HepG2 (cell line): ENCODE data around the gene CHMP1A. TPM values are rescaled to one million over a fixed set of nuclear protein-coding genes. Genes with fewer than 3 reads are reported as not detected.
A peak's percentile ranks its signal among the peaks of the same experiment; 100 is the strongest.

ENCODE experiments used
- EZH2 ChIP-seq: conservative IDR thresholded peaks from 2 replicates; pipeline ENCODE4 v1.6.1; 2012; ENCODE audit warnings: mild to moderate bottlenecking, low read depth, low read length, moderate library complexity
- FOXC1 ChIP-seq: sonication (generic); formaldehyde crosslinking; IDR thresholded peaks from 2 replicates; pipeline ENCODE4 v1.8.0; 2022; ENCODE audit warnings: mild to moderate bottlenecking, missing genetic modification reagents, borderline replicate concordance
- FOXJ3 ChIP-seq: sonication (generic); formaldehyde crosslinking; IDR thresholded peaks from 2 replicates; pipeline ENCODE4 v1.4.0; 2020; ENCODE audit warnings: missing genetic modification reagents, mild to moderate bottlenecking, borderline replicate concordance
- MIER2 ChIP-seq: IDR thresholded peaks from 2 replicates; pipeline ENCODE4 v1.6.1; 2016; ENCODE audit warnings: missing biosample characterization, missing genetic modification reagents
- MXI1 ChIP-seq: IDR thresholded peaks from 3 replicates; pipeline ENCODE4 v1.6.1; 2012; ENCODE audit warnings: low read depth, low read length, inconsistent platforms, borderline replicate concordance
- MYPOP ChIP-seq: sonication (generic); formaldehyde crosslinking; IDR thresholded peaks from 2 replicates; pipeline ENCODE4 v1.8.1; 2023; ENCODE audit warnings: mild to moderate bottlenecking, moderate library complexity, missing genetic modification reagents
- POLR2AphosphoS2 ChIP-seq: IDR thresholded peaks from 2 replicates; pipeline ENCODE4 v1.6.1; 2011; ENCODE audit warnings: low read depth, low read length, improper control_type of control experiment
- SMAD3 ChIP-seq: sonication (generic); formaldehyde crosslinking; IDR thresholded peaks from 2 replicates; pipeline ENCODE4 v1.4.0; 2020; ENCODE audit warnings: missing genetic modification reagents
- XRCC5 ChIP-seq: fragments of 200-400 bp; formaldehyde crosslinking; optimal IDR thresholded peaks from 2 replicates; pipeline ENCODE3; 2017; ENCODE audit warnings: mild to moderate bottlenecking, low read length
- ZNF260 ChIP-seq: sonication (generic); formaldehyde crosslinking; IDR thresholded peaks from 2 replicates; pipeline ENCODE4 v1.4.0; 2020; ENCODE audit warnings: missing genetic modification reagents, low read depth, mild to moderate bottlenecking, borderline replicate concordance
- ZNF274 ChIP-seq: sonication (generic); formaldehyde crosslinking; IDR thresholded peaks from 2 replicates; pipeline ENCODE4 v1.5.1; 2020; ENCODE audit warnings: mild to moderate bottlenecking, missing genetic modification reagents
- ZNF280B ChIP-seq: sonication (generic); formaldehyde crosslinking; IDR thresholded peaks from 2 replicates; pipeline ENCODE4 v1.5.0; 2020; ENCODE audit warnings: missing genetic modification reagents, mild to moderate bottlenecking, borderline replicate concordance
- ZNF446 ChIP-seq: sonication (generic); formaldehyde crosslinking; IDR thresholded peaks from 2 replicates; pipeline ENCODE4 v1.5.0; 2020; ENCODE audit warnings: mild to moderate bottlenecking, missing genetic modification reagents
- ZNF460 ChIP-seq: sonication (generic); formaldehyde crosslinking; IDR thresholded peaks from 2 replicates; pipeline ENCODE4 v1.5.1; 2020; ENCODE audit warnings: missing genetic modification reagents, mild to moderate bottlenecking, borderline replicate concordance
- ZNF660 ChIP-seq: sonication (generic); formaldehyde crosslinking; IDR thresholded peaks from 2 replicates; pipeline ENCODE4 v1.5.1; 2020; ENCODE audit warnings: mild to moderate bottlenecking, low read depth, missing genetic modification reagents, borderline replicate concordance
- ZNF678 ChIP-seq: sonication (generic); formaldehyde crosslinking; IDR thresholded peaks from 2 replicates; pipeline ENCODE4 v1.4.0; 2020; ENCODE audit warnings: mild to moderate bottlenecking, missing genetic modification reagents
- ZNF704 ChIP-seq: sonication (generic); formaldehyde crosslinking; IDR thresholded peaks from 2 replicates; pipeline ENCODE4 v1.8.1; 2023; ENCODE audit warnings: mild to moderate bottlenecking, inconsistent platforms, moderate library complexity, missing genetic modification reagents, borderline replicate concordance
- ZNF768 ChIP-seq: sonication (generic); formaldehyde crosslinking; IDR thresholded peaks from 2 replicates; pipeline ENCODE4 v1.4.0; 2020; ENCODE audit warnings: missing genetic modification reagents
- ZSCAN12 ChIP-seq: sonication (generic); formaldehyde crosslinking; IDR thresholded peaks from 2 replicates; pipeline ENCODE4 v1.9.0; 2021; ENCODE audit warnings: mild to moderate bottlenecking, missing genetic modification reagents
- polyA plus RNA-seq, 8 experiments: library from polyadenylated mRNA; depleted of rRNA in 3 of 8; stranded (reverse) in 7 of 8; unstranded in 1 of 8; fragments of >200 nt; fragmentation: Illumina TruSeq in 4 of 8; extraction: Trizol in 4 of 8; gene quantifications; 2 replicates each; pipeline versions ENCODE4 v1.2.1 to v1.2.3, GENCODE V29; 2011 to 2016; ENCODE audit warnings: low read depth in 4 of 8, missing spikeins in 1 of 8, mixed read lengths in 1 of 8; ENCODE audit not compliant: insufficient read depth in 1 of 8
- total RNA-seq, 5 experiments: library from RNA; depleted of rRNA; stranded (reverse); fragments of >200 nt; fragmentation: Illumina TruSeq; extraction: Trizol; gene quantifications; 2 replicates each; pipeline ENCODE4 v1.2.3, GENCODE V29; 2016; ENCODE audit warnings: low read depth in 1 of 5
- TF ChIP-seq, protein P1 (sequence below): sonication (generic); formaldehyde crosslinking; IDR thresholded peaks from 2 replicates; pipeline ENCODE4 v1.4.0; 2020; ENCODE audit warnings: missing genetic modification reagents
- TF ChIP-seq, protein P2 (sequence below): sonication (generic); formaldehyde crosslinking; IDR thresholded peaks from 2 replicates; pipeline ENCODE4 v1.5.0; 2020; ENCODE audit warnings: missing genetic modification reagents
- TF ChIP-seq, protein P3 (sequence below): sonication (generic); formaldehyde crosslinking; IDR thresholded peaks from 2 replicates; pipeline ENCODE4 v1.5.0; 2020; ENCODE audit warnings: missing genetic modification reagents

The CHMP1A gene
- total and polyA plus RNA-seq, 2 of the 13 experiments (the other 11 are each of a cell fraction or from before 2014, with no cell fraction given): 69.4 to 73.3 TPM

DNA sequence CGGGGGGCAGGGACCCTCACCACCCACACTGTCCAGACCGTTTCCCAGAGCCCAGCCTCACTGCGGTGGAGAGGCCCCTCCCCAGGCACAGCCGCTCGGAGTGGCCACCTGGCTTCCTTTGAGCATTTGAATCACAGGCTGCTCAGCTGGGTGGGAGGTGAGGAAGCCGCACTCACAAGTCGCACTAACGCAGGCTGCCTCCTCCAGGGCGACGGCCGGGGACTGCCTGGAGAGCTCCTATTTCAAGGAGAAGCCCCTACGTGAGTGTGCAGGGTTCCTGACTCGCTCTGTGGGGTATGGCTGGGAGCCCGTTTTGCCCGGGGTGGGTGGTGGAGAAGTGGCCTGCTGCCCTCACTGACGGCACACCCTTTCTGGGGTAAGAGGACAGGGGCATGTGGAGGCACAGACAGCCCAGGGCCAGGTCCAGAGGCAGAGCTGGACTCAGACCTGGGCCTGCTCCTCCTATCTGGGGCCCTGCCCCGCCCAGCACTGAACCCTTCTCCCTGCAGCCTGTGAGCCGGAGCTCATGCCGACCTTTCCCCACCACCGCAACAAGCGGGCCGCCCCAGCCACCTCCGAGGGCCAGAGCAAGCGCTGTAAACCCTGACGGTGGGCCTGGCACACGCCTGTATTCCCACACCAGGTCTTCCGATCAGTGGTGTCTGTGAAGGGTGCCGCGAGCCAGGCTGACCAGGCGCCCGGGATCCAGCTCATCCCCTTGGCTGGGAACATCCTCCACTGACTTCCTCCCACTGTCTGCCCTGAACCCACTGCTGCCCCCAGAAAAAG, 37.8 kb upstream of the CHMP1A start (continued):
- TF ChIP-seq, protein P1, sequence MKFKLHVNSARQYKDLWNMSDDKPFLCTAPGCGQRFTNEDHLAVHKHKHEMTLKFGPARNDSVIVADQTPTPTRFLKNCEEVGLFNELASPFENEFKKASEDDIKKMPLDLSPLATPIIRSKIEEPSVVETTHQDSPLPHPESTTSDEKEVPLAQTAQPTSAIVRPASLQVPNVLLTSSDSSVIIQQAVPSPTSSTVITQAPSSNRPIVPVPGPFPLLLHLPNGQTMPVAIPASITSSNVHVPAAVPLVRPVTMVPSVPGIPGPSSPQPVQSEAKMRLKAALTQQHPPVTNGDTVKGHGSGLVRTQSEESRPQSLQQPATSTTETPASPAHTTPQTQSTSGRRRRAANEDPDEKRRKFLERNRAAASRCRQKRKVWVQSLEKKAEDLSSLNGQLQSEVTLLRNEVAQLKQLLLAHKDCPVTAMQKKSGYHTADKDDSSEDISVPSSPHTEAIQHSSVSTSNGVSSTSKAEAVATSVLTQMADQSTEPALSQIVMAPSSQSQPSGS (CRISPR knock-in tag): no peak
- TF ChIP-seq FOXJ3 (CRISPR knock-in tag) (no peak), ZNF260 (CRISPR knock-in tag) (no peak), MIER2 (CRISPR knock-in tag) (no peak), POLR2AphosphoS2 (no peak), EZH2 (no peak), MXI1 (no peak), ZSCAN12 (CRISPR knock-in tag) (no peak), MYPOP (CRISPR knock-in tag) (no peak; the same call in 1 of the 2 replicates), ZNF446 (CRISPR knock-in tag) (no peak; the same call in 1 of the 2 replicates), ZNF280B (CRISPR knock-in tag) (peak; percentile 78; the same call in 1 of the 2 replicates), ZNF678 (CRISPR knock-in tag) (no peak), XRCC5 (peak; percentile 33), ZNF274 (CRISPR knock-in tag) (peak; percentile 61; the same call in 1 of the 2 replicates), ZNF460 (CRISPR knock-in tag) (no peak), ZNF768 (CRISPR knock-in tag) (no peak; the same call in 1 of the 2 replicates), ZNF704 (CRISPR knock-in tag) (peak; percentile 78; the same call in 1 of the 2 replicates), SMAD3 (no peak), ZNF660 (CRISPR knock-in tag) (no peak), FOXC1 (CRISPR knock-in tag) (peak; percentile 77; the same call in 1 of the 2 replicates)
- TF ChIP-seq, protein P2, sequence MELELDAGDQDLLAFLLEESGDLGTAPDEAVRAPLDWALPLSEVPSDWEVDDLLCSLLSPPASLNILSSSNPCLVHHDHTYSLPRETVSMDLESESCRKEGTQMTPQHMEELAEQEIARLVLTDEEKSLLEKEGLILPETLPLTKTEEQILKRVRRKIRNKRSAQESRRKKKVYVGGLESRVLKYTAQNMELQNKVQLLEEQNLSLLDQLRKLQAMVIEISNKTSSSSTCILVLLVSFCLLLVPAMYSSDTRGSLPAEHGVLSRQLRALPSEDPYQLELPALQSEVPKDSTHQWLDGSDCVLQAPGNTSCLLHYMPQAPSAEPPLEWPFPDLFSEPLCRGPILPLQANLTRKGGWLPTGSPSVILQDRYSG (CRISPR knock-in tag): no peak
- TF ChIP-seq, protein P3, sequence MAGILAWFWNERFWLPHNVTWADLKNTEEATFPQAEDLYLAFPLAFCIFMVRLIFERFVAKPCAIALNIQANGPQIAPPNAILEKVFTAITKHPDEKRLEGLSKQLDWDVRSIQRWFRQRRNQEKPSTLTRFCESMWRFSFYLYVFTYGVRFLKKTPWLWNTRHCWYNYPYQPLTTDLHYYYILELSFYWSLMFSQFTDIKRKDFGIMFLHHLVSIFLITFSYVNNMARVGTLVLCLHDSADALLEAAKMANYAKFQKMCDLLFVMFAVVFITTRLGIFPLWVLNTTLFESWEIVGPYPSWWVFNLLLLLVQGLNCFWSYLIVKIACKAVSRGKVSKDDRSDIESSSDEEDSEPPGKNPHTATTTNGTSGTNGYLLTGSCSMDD (CRISPR knock-in tag): no peak
